GM23338 (cell line): ENCODE data around the gene GP2. TPM values are rescaled to one million over a fixed set of nuclear protein-coding genes. Genes with fewer than 3 reads are reported as not detected.

Experiments used
- ATAC-seq: fragments of 200-7000 bp; cut with Tn5 transposase; 3 replicates; pipeline ENCODE4 v1.9.1; 2020
- DNase-seq: peaks from one replicate; pipeline ENCODE4 v3.0.0-alpha.2; 2015; ENCODE audit warnings: low spot score
- H2AFZ ChIP-seq: fragments of 200-600 bp; sonication (generic); 2 replicates; pipeline ENCODE4 v1.8.0; 2016; ENCODE audit warnings: antibody characterized with exemption, mild to moderate bottlenecking, moderate library complexity
- H3F3A ChIP-seq: fragments of 200-600 bp; sonication (generic); replicated peaks from 2 replicates; pipeline ENCODE4 v1.8.0; 2017; ENCODE audit warnings: antibody characterized with exemption, mixed run types, low read depth
- H3K27ac ChIP-seq: fragments of 200-600 bp; sonication (generic); 2 replicates; pipeline ENCODE4 v1.6.1; 2016; ENCODE audit warnings: low read depth
- H3K27me3 ChIP-seq: fragments of 200-600 bp; sonication (generic); 2 replicates; pipeline ENCODE4 v1.8.0; 2016; ENCODE audit warnings: mild to moderate bottlenecking, mixed run types, moderate library complexity; ENCODE audit not compliant: insufficient read depth
- H3K36me3 ChIP-seq: fragments of 200-600 bp; sonication (generic); 2 replicates; pipeline ENCODE4 v1.8.0; 2016; ENCODE audit warnings: mild to moderate bottlenecking; ENCODE audit not compliant: insufficient read depth
- H3K4me1 ChIP-seq: fragments of 200-600 bp; sonication (generic); 2 replicates; pipeline ENCODE4 v1.8.0; 2016; ENCODE audit warnings: mild to moderate bottlenecking, moderate library complexity; ENCODE audit not compliant: insufficient read depth
- H3K4me2 ChIP-seq: fragments of 200-600 bp; sonication (generic); 2 replicates; pipeline ENCODE4 v1.7.1; 2017; ENCODE audit warnings: mixed run types
- H3K4me3 ChIP-seq: fragments of 200-600 bp; sonication (generic); 2 replicates; pipeline ENCODE4 v1.6.1; 2016; ENCODE audit warnings: mixed run types
- H3K79me2 ChIP-seq: fragments of 200-600 bp; sonication (generic); replicated peaks from 2 replicates; pipeline ENCODE4 v1.8.0; 2017; ENCODE audit warnings: mild to moderate bottlenecking; ENCODE audit not compliant: insufficient read depth
- H3K9me2 ChIP-seq: fragments of 200-600 bp; sonication (generic); 2 replicates; pipeline ENCODE4 v1.8.0; 2017; ENCODE audit not compliant: insufficient read depth
- H4K20me1 ChIP-seq: fragments of 200-600 bp; sonication (generic); replicated peaks from 2 replicates; pipeline ENCODE4 v1.8.0; 2017; ENCODE audit warnings: mild to moderate bottlenecking; ENCODE audit not compliant: insufficient read depth
- H3K27ac Mint-ChIP-seq: 2 replicates; pipeline ENCODE4 v1.8.0; 2020; ENCODE audit warnings: inconsistent platforms, mild to moderate bottlenecking, moderate library complexity, mixed read lengths
- H3K27me3 Mint-ChIP-seq: 3 replicates; pipeline ENCODE4 v1.8.0; 2022; ENCODE audit warnings: low read depth, mild to moderate bottlenecking, moderate library complexity, mixed read lengths, inconsistent platforms; ENCODE audit not compliant: insufficient read depth, poor library complexity
- H3K36me3 Mint-ChIP-seq: 3 replicates; pipeline ENCODE4 v1.8.0; 2021; ENCODE audit warnings: low read depth, mild to moderate bottlenecking, inconsistent platforms, moderate library complexity, mixed read lengths
- H3K4me1 Mint-ChIP-seq: 3 replicates; pipeline ENCODE4 v1.8.0; 2020; ENCODE audit warnings: mild to moderate bottlenecking, inconsistent platforms, mixed read lengths
- H3K4me3 Mint-ChIP-seq: 3 replicates; pipeline ENCODE4 v1.8.0; 2021; ENCODE audit warnings: moderate library complexity, mild to moderate bottlenecking, inconsistent platforms, mixed read lengths
- H3K9me3 Mint-ChIP-seq: 3 replicates; pipeline ENCODE4 v1.8.0; 2020; ENCODE audit warnings: moderate library complexity, mild to moderate bottlenecking, inconsistent platforms, mixed read lengths
- CREB1 ChIP-seq: fragments of 250-450 bp; sonication (Bioruptor Pico); IDR thresholded peaks from 2 replicates; pipeline ENCODE4 v1.5.0; 2020; ENCODE audit warnings: low read depth, mild to moderate bottlenecking, moderate library complexity
- CTCF ChIP-seq, 2 experiments: fragments of 200-600 bp in 1 of 2; sonication (generic) in 1 of 2; conservative IDR thresholded peaks; 2 replicates each; pipeline versions ENCODE4 v1.5.1 to v1.6.1; 2016 to 2017; ENCODE audit warnings: antibody characterized with exemption in 2 of 2, low read depth in 2 of 2, mild to moderate bottlenecking in 2 of 2, moderate library complexity in 1 of 2
- ETS1 ChIP-seq: IDR thresholded peaks from 2 replicates; pipeline ENCODE4 v1.6.1; 2016; ENCODE audit warnings: antibody characterized with exemption
- EZH2 ChIP-seq: fragments of 200-600 bp; sonication (generic); IDR thresholded peaks from one replicate; pipeline ENCODE4 v1.8.0; 2017; ENCODE audit warnings: antibody characterized with exemption, mild to moderate bottlenecking, low read depth; ENCODE audit not compliant: unreplicated experiment
- EZH2phosphoT487 ChIP-seq: fragments of 200-600 bp; sonication (generic); IDR thresholded peaks from one replicate; pipeline ENCODE4 v1.8.1; 2018; ENCODE audit warnings: antibody characterized with exemption; ENCODE audit not compliant: unreplicated experiment
- JUNB ChIP-seq: IDR thresholded peaks from one replicate; pipeline ENCODE4 v1.6.1; 2016; ENCODE audit warnings: antibody characterized with exemption; ENCODE audit not compliant: unreplicated experiment
- NANOG ChIP-seq: IDR thresholded peaks from 2 replicates; pipeline ENCODE4 v1.6.1; 2016; ENCODE audit warnings: antibody characterized with exemption, borderline replicate concordance
- POLR2AphosphoS5 ChIP-seq: IDR thresholded peaks from 2 replicates; pipeline ENCODE4 v1.6.1; 2016; ENCODE audit warnings: antibody characterized with exemption, low read depth
- REST ChIP-seq: IDR thresholded peaks from one replicate; pipeline ENCODE4 v1.6.1; 2018; ENCODE audit warnings: antibody characterized with exemption; ENCODE audit not compliant: unreplicated experiment
- STAT1 ChIP-seq: IDR thresholded peaks from one replicate; pipeline ENCODE4 v1.6.1; 2016; ENCODE audit warnings: antibody characterized with exemption; ENCODE audit not compliant: unreplicated experiment
- ZNF114 ChIP-seq: fragments of 250-450 bp; sonication (Bioruptor Pico); IDR thresholded peaks from 2 replicates; pipeline ENCODE4 v1.5.0; 2020; ENCODE audit warnings: mild to moderate bottlenecking, moderate library complexity
- ZNF331 ChIP-seq: fragments of 250-450 bp; sonication (Bioruptor Pico); IDR thresholded peaks from 2 replicates; pipeline ENCODE4 v1.5.0; 2020; ENCODE audit warnings: low read depth, mild to moderate bottlenecking, moderate library complexity
- polyA plus RNA-seq: library from polyadenylated mRNA; unstranded; fragments of >200 nt; fragmentation: Nextera tagmentation; extraction: Ambion mirVana; gene quantifications from 2 replicates; pipeline ENCODE4 v1.2.1, GENCODE V29; 2016
- total RNA-seq: library from RNA; depleted of rRNA; stranded (reverse); fragments of >200 nt; shearing (Covaris generic); gene quantifications from 2 replicates; pipeline ENCODE4 v1.2.3, GENCODE V29; 2014
- TF ChIP-seq, protein P1 (sequence below): fragments of 250-450 bp; sonication (Bioruptor Pico); IDR thresholded peaks from 2 replicates; pipeline ENCODE4 v1.5.0; 2020; ENCODE audit warnings: mild to moderate bottlenecking, moderate library complexity

Gene GP2
- total and polyA plus RNA-seq, 2 experiments from 2014 or later = not detected

DNA sequence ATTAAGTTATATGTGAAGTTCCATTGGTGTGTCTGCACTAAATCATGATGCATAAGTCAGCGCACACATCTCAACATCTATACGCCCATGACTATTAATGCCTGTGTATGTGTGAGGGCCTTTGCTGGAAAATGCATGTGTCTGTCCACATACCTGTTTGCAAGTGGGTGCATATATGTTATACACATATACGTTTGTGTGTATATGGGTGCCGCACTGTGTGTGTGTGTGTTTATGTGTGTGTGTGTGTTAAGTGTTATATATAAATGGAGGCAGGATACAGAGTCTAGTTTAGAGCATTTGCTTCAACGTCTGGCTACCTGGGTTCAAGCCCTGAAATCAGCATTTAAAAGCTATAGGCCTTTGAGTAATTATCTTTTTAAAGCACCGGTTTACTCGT is 19.5 kb downstream of the GP2 start:
- Histone ChIP-seq H3K4me1 (no peaks in the 10 kb centered on the region), H3K4me3 (no peak overlapping the region), H4K20me1 (no peaks in the 10 kb centered on the region), H3K4me2 (no peak overlapping the region), H3K9me2 (no peaks in the 10 kb centered on the region), H3F3A (no peaks in the 10 kb centered on the region), H3K36me3 (no peaks in the 10 kb centered on the region), H3K79me2 (no peaks in the 10 kb centered on the region), H2AFZ (no peak overlapping the region), H3K27me3 (no peaks in the 10 kb centered on the region), H3K27ac (no peak overlapping the region)
- no peak overlapping the region for H3K27ac Mint-ChIP-seq
- no peaks in the 10 kb centered on the region for H3K4me1 Mint-ChIP-seq
- no peaks in the 10 kb centered on the region for H3K36me3 Mint-ChIP-seq
- no peak overlapping the region for H3K4me3 Mint-ChIP-seq
- DNase-seq (no peak), ATAC-seq (no peak)
- H3K27me3 Mint-ChIP-seq = peaks cover 2% of the 10 kb centered on the region
- H3K9me3 Mint-ChIP-seq = no peaks in the 10 kb centered on the region
- no peak for TF ChIP-seq ZNF114
- TF ChIP-seq EZH2phosphoT487 = no peak
- TF ChIP-seq REST = no peak
- no peak for TF ChIP-seq STAT1
- TF ChIP-seq, protein P1, sequence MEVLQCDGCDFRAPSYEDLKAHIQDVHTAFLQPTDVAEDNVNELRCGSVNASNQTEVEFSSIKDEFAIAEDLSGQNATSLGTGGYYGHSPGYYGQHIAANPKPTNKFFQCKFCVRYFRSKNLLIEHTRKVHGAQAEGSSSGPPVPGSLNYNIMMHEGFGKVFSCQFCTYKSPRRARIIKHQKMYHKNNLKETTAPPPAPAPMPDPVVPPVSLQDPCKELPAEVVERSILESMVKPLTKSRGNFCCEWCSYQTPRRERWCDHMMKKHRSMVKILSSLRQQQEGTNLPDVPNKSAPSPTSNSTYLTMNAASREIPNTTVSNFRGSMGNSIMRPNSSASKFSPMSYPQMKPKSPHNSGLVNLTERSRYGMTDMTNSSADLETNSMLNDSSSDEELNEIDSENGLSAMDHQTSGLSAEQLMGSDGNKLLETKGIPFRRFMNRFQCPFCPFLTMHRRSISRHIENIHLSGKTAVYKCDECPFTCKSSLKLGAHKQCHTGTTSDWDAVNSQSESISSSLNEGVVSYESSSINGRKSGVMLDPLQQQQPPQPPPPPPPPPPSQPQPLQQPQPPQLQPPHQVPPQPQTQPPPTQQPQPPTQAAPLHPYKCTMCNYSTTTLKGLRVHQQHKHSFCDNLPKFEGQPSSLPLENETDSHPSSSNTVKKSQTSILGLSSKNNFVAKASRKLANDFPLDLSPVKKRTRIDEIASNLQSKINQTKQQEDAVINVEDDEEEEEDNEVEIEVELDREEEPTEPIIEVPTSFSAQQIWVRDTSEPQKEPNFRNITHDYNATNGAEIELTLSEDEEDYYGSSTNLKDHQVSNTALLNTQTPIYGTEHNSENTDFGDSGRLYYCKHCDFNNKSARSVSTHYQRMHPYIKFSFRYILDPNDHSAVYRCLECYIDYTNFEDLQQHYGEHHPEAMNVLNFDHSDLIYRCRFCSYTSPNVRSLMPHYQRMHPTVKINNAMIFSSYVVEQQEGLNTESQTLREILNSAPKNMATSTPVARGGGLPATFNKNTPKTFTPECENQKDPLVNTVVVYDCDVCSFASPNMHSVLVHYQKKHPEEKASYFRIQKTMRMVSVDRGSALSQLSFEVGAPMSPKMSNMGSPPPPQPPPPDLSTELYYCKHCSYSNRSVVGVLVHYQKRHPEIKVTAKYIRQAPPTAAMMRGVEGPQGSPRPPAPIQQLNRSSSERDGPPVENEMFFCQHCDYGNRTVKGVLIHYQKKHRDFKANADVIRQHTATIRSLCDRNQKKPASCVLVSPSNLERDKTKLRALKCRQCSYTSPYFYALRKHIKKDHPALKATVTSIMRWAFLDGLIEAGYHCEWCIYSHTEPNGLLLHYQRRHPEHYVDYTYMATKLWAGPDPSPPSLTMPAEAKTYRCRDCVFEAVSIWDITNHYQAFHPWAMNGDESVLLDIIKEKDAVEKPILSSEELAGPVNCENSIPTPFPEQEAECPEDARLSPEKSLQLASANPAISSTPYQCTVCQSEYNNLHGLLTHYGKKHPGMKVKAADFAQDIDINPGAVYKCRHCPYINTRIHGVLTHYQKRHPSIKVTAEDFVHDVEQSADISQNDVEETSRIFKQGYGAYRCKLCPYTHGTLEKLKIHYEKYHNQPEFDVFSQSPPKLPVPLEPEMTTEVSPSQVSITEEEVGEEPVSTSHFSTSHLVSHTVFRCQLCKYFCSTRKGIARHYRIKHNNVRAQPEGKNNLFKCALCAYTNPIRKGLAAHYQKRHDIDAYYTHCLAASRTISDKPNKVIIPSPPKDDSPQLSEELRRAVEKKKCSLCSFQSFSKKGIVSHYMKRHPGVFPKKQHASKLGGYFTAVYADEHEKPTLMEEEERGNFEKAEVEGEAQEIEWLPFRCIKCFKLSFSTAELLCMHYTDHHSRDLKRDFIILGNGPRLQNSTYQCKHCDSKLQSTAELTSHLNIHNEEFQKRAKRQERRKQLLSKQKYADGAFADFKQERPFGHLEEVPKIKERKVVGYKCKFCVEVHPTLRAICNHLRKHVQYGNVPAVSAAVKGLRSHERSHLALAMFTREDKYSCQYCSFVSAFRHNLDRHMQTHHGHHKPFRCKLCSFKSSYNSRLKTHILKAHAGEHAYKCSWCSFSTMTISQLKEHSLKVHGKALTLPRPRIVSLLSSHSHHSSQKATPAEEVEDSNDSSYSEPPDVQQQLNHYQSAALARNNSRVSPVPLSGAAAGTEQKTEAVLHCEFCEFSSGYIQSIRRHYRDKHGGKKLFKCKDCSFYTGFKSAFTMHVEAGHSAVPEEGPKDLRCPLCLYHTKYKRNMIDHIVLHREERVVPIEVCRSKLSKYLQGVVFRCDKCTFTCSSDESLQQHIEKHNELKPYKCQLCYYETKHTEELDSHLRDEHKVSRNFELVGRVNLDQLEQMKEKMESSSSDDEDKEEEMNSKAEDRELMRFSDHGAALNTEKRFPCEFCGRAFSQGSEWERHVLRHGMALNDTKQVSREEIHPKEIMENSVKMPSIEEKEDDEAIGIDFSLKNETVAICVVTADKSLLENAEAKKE = no peak
- TF ChIP-seq CREB1 (CRISPR knock-in tag) = no peak
- no peak for TF ChIP-seq ETS1
- no peak for TF ChIP-seq ZNF331 (CRISPR knock-in tag)
- TF ChIP-seq NANOG = no peak
- TF ChIP-seq JUNB = no peak
- no peak for TF ChIP-seq CTCF (conservative IDR thresholded peaks at IDR 0.05; ENCODE audit: low read depth in 2 of 2)
- TF ChIP-seq POLR2AphosphoS5 = no peak
- TF ChIP-seq EZH2 = no peak
